ENCODE data around the gene STX2. TPM values are rescaled to one million over a fixed set of nuclear protein-coding genes. Genes with fewer than 3 reads are reported as not detected.

Gene STX2
- polyA plus RNA-seq, 2 of the 4 experiments (the other 2 are of a cell fraction), result 26.8 to 51.3 TPM

DNA sequence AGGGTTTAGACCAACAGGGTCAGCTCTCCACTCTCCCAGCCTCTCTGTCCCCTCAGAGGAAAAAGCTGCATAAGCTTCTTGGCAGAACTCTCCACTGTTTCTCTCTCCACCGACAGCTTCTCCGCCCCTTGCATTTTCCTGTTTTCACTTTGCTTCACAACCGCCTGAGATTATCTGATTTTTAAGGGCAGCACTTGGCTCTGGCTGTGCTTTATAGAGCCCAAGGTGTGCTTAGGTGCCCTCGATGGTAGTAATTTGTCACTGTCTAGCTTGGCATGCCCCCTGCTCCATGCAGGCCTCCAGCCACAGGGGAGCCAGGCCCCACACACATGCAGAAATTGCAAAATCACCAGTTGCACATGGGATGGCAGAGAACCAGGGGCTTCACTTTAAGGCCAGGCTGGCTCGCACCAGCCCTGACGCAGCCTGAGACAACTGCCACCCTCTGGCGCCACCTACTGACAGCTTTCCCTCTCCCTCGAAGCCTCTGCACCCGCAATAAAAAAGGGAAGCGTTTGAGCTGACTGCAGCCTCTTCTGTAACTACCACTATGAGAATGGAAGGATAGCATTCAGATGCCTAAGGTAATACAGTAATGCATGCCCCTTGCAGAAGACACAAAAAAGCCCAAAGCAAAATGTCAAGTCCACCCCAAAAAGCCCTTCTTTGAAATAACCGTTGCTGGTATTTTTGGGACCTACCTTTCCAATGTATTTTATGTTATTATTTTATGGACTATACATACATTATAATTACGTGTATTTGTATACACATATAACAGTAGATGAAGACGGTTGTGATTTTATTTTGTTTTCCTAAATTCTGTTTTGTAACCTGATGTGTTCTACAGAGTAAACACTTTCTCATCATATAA is 90.9 kb downstream of the STX2 start (continued):
- TF ChIP-seq, protein P1, sequence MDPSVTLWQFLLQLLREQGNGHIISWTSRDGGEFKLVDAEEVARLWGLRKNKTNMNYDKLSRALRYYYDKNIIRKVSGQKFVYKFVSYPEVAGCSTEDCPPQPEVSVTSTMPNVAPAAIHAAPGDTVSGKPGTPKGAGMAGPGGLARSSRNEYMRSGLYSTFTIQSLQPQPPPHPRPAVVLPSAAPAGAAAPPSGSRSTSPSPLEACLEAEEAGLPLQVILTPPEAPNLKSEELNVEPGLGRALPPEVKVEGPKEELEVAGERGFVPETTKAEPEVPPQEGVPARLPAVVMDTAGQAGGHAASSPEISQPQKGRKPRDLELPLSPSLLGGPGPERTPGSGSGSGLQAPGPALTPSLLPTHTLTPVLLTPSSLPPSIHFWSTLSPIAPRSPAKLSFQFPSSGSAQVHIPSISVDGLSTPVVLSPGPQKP (IDR thresholded peaks at IDR 0.05; ENCODE audit: low read depth, low read length), result no peak
- no peak for TF ChIP-seq EHMT2 (IDR thresholded peaks at IDR 0.05; ENCODE audit: low read depth)
- no peak for TF ChIP-seq SREBF2 (IDR thresholded peaks at IDR 0.05)
- no peak for TF ChIP-seq PHF8 (IDR thresholded peaks at IDR 0.05; ENCODE audit: borderline replicate concordance, low read depth)
- TF ChIP-seq, protein P2, sequence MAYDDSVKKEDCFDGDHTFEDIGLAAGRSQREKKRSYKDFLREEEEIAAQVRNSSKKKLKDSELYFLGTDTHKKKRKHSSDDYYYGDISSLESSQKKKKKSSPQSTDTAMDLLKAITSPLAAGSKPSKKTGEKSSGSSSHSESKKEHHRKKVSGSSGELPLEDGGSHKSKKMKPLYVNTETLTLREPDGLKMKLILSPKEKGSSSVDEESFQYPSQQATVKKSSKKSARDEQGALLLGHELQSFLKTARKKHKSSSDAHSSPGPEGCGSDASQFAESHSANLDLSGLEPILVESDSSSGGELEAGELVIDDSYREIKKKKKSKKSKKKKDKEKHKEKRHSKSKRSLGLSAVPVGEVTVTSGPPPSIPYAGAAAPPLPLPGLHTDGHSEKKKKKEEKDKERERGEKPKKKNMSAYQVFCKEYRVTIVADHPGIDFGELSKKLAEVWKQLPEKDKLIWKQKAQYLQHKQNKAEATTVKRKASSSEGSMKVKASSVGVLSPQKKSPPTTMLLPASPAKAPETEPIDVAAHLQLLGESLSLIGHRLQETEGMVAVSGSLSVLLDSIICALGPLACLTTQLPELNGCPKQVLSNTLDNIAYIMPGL (CRISPR knock-in tag; IDR thresholded peaks at IDR 0.05; ENCODE audit: borderline replicate concordance), result no peak
- no peak for TF ChIP-seq BHLHE40 (IDR thresholded peaks at IDR 0.05; ENCODE audit: low read depth, low read length)
- peak; percentile 86 to 97 for TF ChIP-seq RAD21 (conservative IDR thresholded peaks at IDR 0.05 in 1 of 2, IDR thresholded peaks at IDR 0.05 in 1 of 2)
- no peak for TF ChIP-seq RNF2 (IDR thresholded peaks at IDR 0.05; ENCODE audit: borderline replicate concordance, low read depth)
- TF ChIP-seq, protein P3, sequence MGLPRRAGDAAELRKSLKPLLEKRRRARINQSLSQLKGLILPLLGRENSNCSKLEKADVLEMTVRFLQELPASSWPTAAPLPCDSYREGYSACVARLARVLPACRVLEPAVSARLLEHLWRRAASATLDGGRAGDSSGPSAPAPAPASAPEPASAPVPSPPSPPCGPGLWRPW (IDR thresholded peaks at IDR 0.05), result no peak

DNA sequence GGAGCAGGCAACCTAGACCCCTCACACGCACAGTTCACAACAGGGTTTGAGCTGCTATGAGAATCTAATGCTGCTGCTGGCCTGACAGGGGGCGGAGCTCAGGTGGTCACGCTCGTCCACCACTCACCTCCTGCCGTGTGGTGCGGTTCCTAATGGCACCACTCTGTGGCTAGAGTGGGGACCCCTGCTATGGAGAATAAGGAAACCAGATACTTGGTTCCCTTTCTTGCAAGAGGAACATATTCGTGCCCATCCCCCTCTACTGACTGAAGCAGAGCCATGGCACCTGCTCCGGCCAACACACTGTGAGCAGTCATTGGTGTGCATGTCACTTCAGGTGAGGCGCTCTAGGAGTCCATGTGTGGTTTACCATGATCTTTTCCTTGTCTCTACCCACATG is 92.5 kb downstream of the STX2 start:
- TF ChIP-seq, protein P2 (CRISPR knock-in tag; IDR thresholded peaks at IDR 0.05; ENCODE audit: borderline replicate concordance), result no peak
- TF ChIP-seq, protein P4, sequence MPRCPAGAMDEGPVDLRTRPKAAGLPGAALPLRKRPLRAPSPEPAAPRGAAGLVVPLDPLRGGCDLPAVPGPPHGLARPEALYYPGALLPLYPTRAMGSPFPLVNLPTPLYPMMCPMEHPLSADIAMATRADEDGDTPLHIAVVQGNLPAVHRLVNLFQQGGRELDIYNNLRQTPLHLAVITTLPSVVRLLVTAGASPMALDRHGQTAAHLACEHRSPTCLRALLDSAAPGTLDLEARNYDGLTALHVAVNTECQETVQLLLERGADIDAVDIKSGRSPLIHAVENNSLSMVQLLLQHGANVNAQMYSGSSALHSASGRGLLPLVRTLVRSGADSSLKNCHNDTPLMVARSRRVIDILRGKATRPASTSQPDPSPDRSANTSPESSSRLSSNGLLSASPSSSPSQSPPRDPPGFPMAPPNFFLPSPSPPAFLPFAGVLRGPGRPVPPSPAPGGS (IDR thresholded peaks at IDR 0.05), result no peak
- TF ChIP-seq HOXA7 (CRISPR knock-in tag; IDR thresholded peaks at IDR 0.05) (no peak), FOXS1 (CRISPR knock-in tag; IDR thresholded peaks at IDR 0.05) (no peak), CHD4 (IDR thresholded peaks at IDR 0.05; ENCODE audit: borderline replicate concordance) (no peak), FOSB (CRISPR knock-in tag; IDR thresholded peaks at IDR 0.05) (no peak), HEYL (CRISPR knock-in tag; IDR thresholded peaks at IDR 0.05) (no peak), MAZ (IDR thresholded peaks at IDR 0.05; ENCODE audit: borderline replicate concordance, low read depth, low read length) (no peak), EHF (CRISPR knock-in tag; IDR thresholded peaks at IDR 0.05) (no peak), NR3C1 (IDR thresholded peaks at IDR 0.05) (no peak), EP300 (IDR thresholded peaks at IDR 0.05) (no peak), JUNB (IDR thresholded peaks at IDR 0.05) (no peak), KDM1A (IDR thresholded peaks at IDR 0.05; ENCODE audit: low read depth) (no peak), CHD2 (IDR thresholded peaks at IDR 0.05; ENCODE audit: low read length, partially characterized antibody) (no peak), ZC3H11A (IDR thresholded peaks at IDR 0.05) (no peak), CBX2 (IDR thresholded peaks at IDR 0.05; ENCODE audit: borderline replicate concordance, low read depth) (no peak), MYC (IDR thresholded peaks at IDR 0.05; ENCODE audit: borderline replicate concordance, low read length) (no peak)
- TF ChIP-seq, protein P5, sequence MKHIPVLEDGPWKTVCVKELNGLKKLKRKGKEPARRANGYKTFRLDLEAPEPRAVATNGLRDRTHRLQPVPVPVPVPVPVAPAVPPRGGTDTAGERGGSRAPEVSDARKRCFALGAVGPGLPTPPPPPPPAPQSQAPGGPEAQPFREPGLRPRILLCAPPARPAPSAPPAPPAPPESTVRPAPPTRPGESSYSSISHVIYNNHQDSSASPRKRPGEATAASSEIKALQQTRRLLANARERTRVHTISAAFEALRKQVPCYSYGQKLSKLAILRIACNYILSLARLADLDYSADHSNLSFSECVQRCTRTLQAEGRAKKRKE (CRISPR knock-in tag; IDR thresholded peaks at IDR 0.05; ENCODE audit: low read depth), result no peak
- H3K4me1 ChIP-seq, result no peaks in the 10 kb centered on the region
- no peak overlapping the region for H3K4me3 ChIP-seq
- 25% methylated on average over 9 of the region's 9 CpGs for WGBS (ENCODE audit: missing lambda C conversion rate)
- H3K4me2 ChIP-seq, result no peak overlapping the region
- H3K27ac ChIP-seq, result no peak overlapping the region
- ATAC-seq (no peak), DNase-seq (ENCODE audit: low read depth in 1 of 2, low spot score in 1 of 2) (no peak), FAIRE-seq (no peak)
- no peaks in the 10 kb centered on the region for H3K9me3 ChIP-seq
- CTCF ChIA-PET, result interaction anchor here (1.1 to 2.0 kb wide), 7 partner anchors 14 to 466 kb away, joined by 3 to 9 read pairs (median 7); no protein-coding TSS in a partner anchor
- POLR2A ChIA-PET, result no interaction called here

Data from A549 (cell line).